Sigmoid colon (tissue), 4 donors: ENCODE measurements around the gene RABEP2.

Source experiments
- EP300 ChIP-seq, 4 donors: sonication (generic); formaldehyde crosslinking; IDR thresholded peaks; one replicate each; pipeline ENCODE4 v1.6.1; 2017; ENCODE audit warnings: antibody characterized with exemption in 4 of 4
- POLR2A ChIP-seq, 2 donors: fragments of 450-650 bp; IDR thresholded peaks; one replicate each; pipeline ENCODE4 v1.6.1; 2016; ENCODE audit warnings: antibody characterized with exemption in 2 of 2, mild to moderate bottlenecking in 2 of 2, moderate library complexity in 2 of 2
- POLR2AphosphoS5 ChIP-seq, 4 donors: sonication (generic); formaldehyde crosslinking; IDR thresholded peaks; one replicate each; pipeline ENCODE4 v1.6.1; 2017; ENCODE audit warnings: antibody characterized with exemption in 4 of 4
- TF ChIP-seq, protein P1 (sequence below), 4 experiments: fragments of 450-650 bp in 3 of 4; fragments of 200-600 bp in 1 of 4; IDR thresholded peaks; one replicate each; pipeline ENCODE4 v1.5.1; 2016 to 2019; ENCODE audit warnings: antibody characterized with exemption in 4 of 4, mild to moderate bottlenecking in 3 of 4, moderate library complexity in 2 of 4

DNA sequence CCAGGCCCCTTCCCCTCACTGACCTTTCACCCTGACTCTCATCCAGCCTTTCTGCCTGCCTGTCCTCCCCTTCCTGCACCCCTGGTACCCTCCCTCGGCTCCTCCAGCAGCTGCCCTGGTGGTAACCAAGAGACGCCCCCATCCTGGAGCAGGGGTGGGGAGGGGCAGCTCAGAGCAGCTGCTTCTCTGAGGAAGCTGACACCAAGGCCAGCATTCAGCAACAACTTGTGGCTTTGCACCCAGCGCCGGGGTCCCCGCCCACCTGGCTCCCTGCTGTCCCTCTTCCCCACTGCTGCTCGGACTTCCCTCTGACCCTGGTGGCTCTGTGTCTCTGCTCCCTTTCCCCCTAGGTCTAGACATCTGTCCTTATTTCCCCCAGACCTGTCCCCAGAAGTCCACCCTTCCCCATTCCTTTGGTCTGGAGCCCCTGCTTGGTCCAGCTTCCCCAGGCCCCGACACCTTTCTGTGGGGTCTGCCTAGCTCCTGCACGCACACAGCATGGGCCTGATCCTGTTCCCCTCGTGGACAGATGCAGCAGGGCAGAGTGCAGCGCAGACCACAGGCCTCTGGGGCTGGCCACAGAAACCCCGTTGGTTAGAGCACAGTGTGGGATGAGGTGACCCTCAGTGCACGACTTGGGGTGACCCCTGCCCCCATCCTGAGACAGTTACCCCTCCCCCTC, 47.9 kb downstream of the RABEP2 start:
- TF ChIP-seq POLR2A (IDR thresholded peaks at IDR 0.05) (no peak), EP300 (IDR thresholded peaks at IDR 0.05) (no peak), POLR2AphosphoS5 (IDR thresholded peaks at IDR 0.05) (no peak)
- TF ChIP-seq, protein P1, sequence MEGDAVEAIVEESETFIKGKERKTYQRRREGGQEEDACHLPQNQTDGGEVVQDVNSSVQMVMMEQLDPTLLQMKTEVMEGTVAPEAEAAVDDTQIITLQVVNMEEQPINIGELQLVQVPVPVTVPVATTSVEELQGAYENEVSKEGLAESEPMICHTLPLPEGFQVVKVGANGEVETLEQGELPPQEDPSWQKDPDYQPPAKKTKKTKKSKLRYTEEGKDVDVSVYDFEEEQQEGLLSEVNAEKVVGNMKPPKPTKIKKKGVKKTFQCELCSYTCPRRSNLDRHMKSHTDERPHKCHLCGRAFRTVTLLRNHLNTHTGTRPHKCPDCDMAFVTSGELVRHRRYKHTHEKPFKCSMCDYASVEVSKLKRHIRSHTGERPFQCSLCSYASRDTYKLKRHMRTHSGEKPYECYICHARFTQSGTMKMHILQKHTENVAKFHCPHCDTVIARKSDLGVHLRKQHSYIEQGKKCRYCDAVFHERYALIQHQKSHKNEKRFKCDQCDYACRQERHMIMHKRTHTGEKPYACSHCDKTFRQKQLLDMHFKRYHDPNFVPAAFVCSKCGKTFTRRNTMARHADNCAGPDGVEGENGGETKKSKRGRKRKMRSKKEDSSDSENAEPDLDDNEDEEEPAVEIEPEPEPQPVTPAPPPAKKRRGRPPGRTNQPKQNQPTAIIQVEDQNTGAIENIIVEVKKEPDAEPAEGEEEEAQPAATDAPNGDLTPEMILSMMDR (IDR thresholded peaks at IDR 0.05): no peak
